ENCODE data around the gene PLEKHH2.

DNA sequence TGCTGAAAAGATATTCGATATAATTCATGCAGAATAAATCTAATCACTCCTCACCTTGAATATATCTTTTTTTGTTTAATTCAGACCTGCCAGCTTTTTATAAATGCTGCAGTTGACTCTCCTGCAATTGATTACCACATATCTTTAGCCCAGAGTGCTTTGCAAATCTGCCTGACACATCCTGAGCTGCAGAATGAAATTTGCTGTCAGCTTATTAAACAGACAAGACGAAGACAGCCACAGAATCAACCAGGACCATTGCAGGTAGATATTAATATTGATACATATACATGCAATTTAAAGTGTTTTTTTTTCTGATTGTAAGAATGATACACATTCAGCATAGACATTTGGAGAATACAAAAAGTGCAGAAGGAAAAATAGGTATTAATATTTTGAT, 101.2 kb downstream of the PLEKHH2 start:
- TF ChIP-seq GATA2 (IDR thresholded peaks at IDR 0.05; ENCODE audit: low read depth, low read length), result no peak
- no peak for TF ChIP-seq GATA3 (IDR thresholded peaks at IDR 0.05; ENCODE audit: low read depth, low read length)
